NCI-H1105 treated with DMSO at 0.1 percent for 48 hours (cell line): ENCODE data around the gene NELL1.

Experiments used
- DNase-seq: peaks from one replicate; lab custom pipeline; 2025; lab: John Stamatoyannopoulos, UW

NELL1 gene

GRCh38 chr11:20668844-20669819 is at the start of gene NELL1:
TSS of gene NELL1 (plus strand) at chr11:20669586.
- peak; percentile 37 for DNase-seq

GRCh38 chr11:20620988-20621387 is 48.4 kb upstream of the NELL1 start:
- no peak for DNase-seq

- no peak for DNase-seq
Measured at GRCh38 chr11:20621679-20622078, 47.7 kb upstream of the NELL1 start.

GRCh38 chr11:20623252-20623651 is 46.1 kb upstream of the NELL1 start:
- DNase-seq, result no peak

- DNase-seq, result no peak
Measured at GRCh38 chr11:20626279-20626678, 43.1 kb upstream of the NELL1 start.

GRCh38 chr11:20627026-20627425 is 42.4 kb upstream of the NELL1 start:
- DNase-seq, result no peak

- DNase-seq, result no peak
Measured at GRCh38 chr11:20627701-20628100, 41.7 kb upstream of the NELL1 start.

- no peak for DNase-seq
Measured at GRCh38 chr11:20631519-20632168, 37.7 kb upstream of the NELL1 start.

- DNase-seq, result no peak
Measured at GRCh38 chr11:20632169-20632532, 37.2 kb upstream of the NELL1 start.

GRCh38 chr11:20634044-20634443 is 35.3 kb upstream of the NELL1 start:
- DNase-seq, result no peak

- DNase-seq, result no peak
Measured at GRCh38 chr11:20634781-20635180, 34.6 kb upstream of the NELL1 start.

- DNase-seq, result no peak
Measured at GRCh38 chr11:20638074-20638473, 31.3 kb upstream of the NELL1 start.

GRCh38 chr11:20639688-20640087 is 29.7 kb upstream of the NELL1 start:
- no peak for DNase-seq

- DNase-seq, result no peak
Measured at GRCh38 chr11:20640401-20640800, 29.0 kb upstream of the NELL1 start.

- no peak for DNase-seq
Measured at GRCh38 chr11:20644360-20644759, 25.0 kb upstream of the NELL1 start.

- peak; percentile 68 for DNase-seq
Measured at GRCh38 chr11:20647976-20648565, 21.3 kb upstream of the NELL1 start.

- DNase-seq, result no peak
Measured at GRCh38 chr11:20652150-20652806, 17.1 kb upstream of the NELL1 start.

GRCh38 chr11:20654038-20654437 is 15.3 kb upstream of the NELL1 start:
- DNase-seq, result no peak

GRCh38 chr11:20656901-20657300 is 12.5 kb upstream of the NELL1 start:
- DNase-seq, result peak; percentile 77

- DNase-seq, result peak; percentile 12
Measured at GRCh38 chr11:20658135-20658534, 11.3 kb upstream of the NELL1 start.

- no peak for DNase-seq
Measured at GRCh38 chr11:20661445-20661844, 7.9 kb upstream of the NELL1 start.

- DNase-seq, result no peak
Measured at GRCh38 chr11:20661850-20662249, 7.5 kb upstream of the NELL1 start.
